GM12878 (cell line): ENCODE measurements around the gene F13A1. TPM values are rescaled to one million over a fixed set of nuclear protein-coding genes. Genes with fewer than 3 reads are reported as not detected.

ENCODE experiments used
- ATAC-seq: fragments of 200-7000 bp; cut with Tn5 transposase; 3 replicates; pipeline ENCODE4 v1.9.1; 2020; ENCODE audit warnings: mild to moderate bottlenecking, moderate library complexity
- BruUV-seq: library from RNA; stranded (reverse); fragments of 400-500 nt; replicated peaks from 2 replicates; lab custom pipeline; 2021; lab: Mats Ljungman, UMichigan
- CTCF ChIA-PET: fragments of 300-600 bp; sonication (Branson Sonifier 250); formaldehyde crosslinking; extraction: SDS; loops from one replicate; lab custom pipeline; 2021; ENCODE audit warnings: inconsistent platforms; lab: Yijun Ruan, JAX
- POLR2A ChIA-PET: fragments of 350-600 bp; formaldehyde crosslinking; extraction: SDS; loops from one replicate; lab custom pipeline; 2021; ENCODE audit warnings: inconsistent platforms; lab: Charles Lee
- RAD21 ChIA-PET: fragments of 300-600 bp; sonication (Branson Sonifier 250); formaldehyde crosslinking; loops from one replicate; lab custom pipeline; 2023; ENCODE audit warnings: antibody characterized with exemption; ENCODE audit not compliant: unreplicated experiment; lab: Charles Lee
- SMC1A ChIA-PET: fragments of 300-600 bp; sonication (Branson Sonifier 250); formaldehyde crosslinking; loops from one replicate; lab custom pipeline; 2023; ENCODE audit not compliant: unreplicated experiment, uncharacterized antibody; lab: Charles Lee
- DNase-seq: peaks from one replicate; pipeline ENCODE4 v3.0.0-alpha.2; 2011; ENCODE audit warnings: low read depth, low spot score
- FAIRE-seq: peaks from 3 replicates; lab custom pipeline; 2011; peaks lifted over from hg19 to GRCh38; lab: Jason Lieb, UNC
- H2AFZ ChIP-seq: 2 replicates; pipeline ENCODE4 v1.6.0; 2011; ENCODE audit warnings: low read depth, low read length, control low read depth; ENCODE audit not compliant: control insufficient read depth
- H3K27ac ChIP-seq: 2 replicates; pipeline ENCODE4 v1.5.1; 2011; ENCODE audit warnings: control low read depth; ENCODE audit not compliant: control insufficient read depth, insufficient read depth
- H3K27me3 ChIP-seq, 2 experiments: replicated peaks in 1 of 2; 2 replicates each; pipeline versions ENCODE4 v1.6.0 to v1.6.1; 2011; ENCODE audit warnings: low read length in 1 of 2; ENCODE audit not compliant: control insufficient read depth in 2 of 2, insufficient read depth in 2 of 2
- H3K36me3 ChIP-seq, 2 experiments: 2 replicates each; pipeline ENCODE4 v1.5.1; 2011; ENCODE audit warnings: low read length in 1 of 2; ENCODE audit not compliant: control insufficient read depth in 2 of 2, insufficient read depth in 2 of 2
- H3K4me1 ChIP-seq: 2 replicates; pipeline ENCODE4 v1.6.1; 2011; ENCODE audit warnings: mild to moderate bottlenecking, low read length, moderate library complexity, mixed read lengths; ENCODE audit not compliant: control insufficient read depth, insufficient read depth
- H3K4me2 ChIP-seq: 2 replicates; pipeline ENCODE4 v1.6.0; 2011; ENCODE audit warnings: control low read depth; ENCODE audit not compliant: control insufficient read depth, insufficient read depth
- H3K4me3 ChIP-seq: fragments of 200-600 bp; sonication (generic); 2 replicates; pipeline ENCODE4 v1.5.1; 2016
- H3K79me2 ChIP-seq: 2 replicates; pipeline ENCODE4 v1.6.0; 2011; ENCODE audit warnings: low read length; ENCODE audit not compliant: control insufficient read depth, insufficient read depth
- H3K9ac ChIP-seq: 2 replicates; pipeline ENCODE4 v1.8.0; 2011; ENCODE audit warnings: low read length, control low read depth, mixed read lengths; ENCODE audit not compliant: control insufficient read depth, insufficient read depth
- H3K9me3 ChIP-seq: replicated peaks from 3 replicates; pipeline ENCODE4 v1.5.1; 2011; ENCODE audit warnings: mild to moderate bottlenecking, low read length; ENCODE audit not compliant: control insufficient read depth, insufficient read depth
- H4K20me1 ChIP-seq: 2 replicates; pipeline ENCODE4 v1.6.0; 2011; ENCODE audit not compliant: control insufficient read depth, insufficient read depth
- CEBPZ ChIP-seq: fragments of 150-350 bp; IDR thresholded peaks from 2 replicates; pipeline ENCODE4 v1.6.1; 2016; ENCODE audit warnings: low read depth, low read length
- E4F1 ChIP-seq: fragments of 450-650 bp; IDR thresholded peaks from 2 replicates; pipeline ENCODE4 v1.6.1; 2018; ENCODE audit warnings: borderline replicate concordance, mild to moderate bottlenecking; ENCODE audit not compliant: partially characterized antibody
- HDGF ChIP-seq: fragments of 450-650 bp; IDR thresholded peaks from 2 replicates; pipeline ENCODE4 v1.6.1; 2016; ENCODE audit warnings: antibody characterized with exemption
- JUNB ChIP-seq: IDR thresholded peaks from 2 replicates; pipeline ENCODE4 v1.6.1; 2016; ENCODE audit warnings: antibody characterized with exemption, mild to moderate bottlenecking
- LARP7 ChIP-seq: fragments of 450-650 bp; IDR thresholded peaks from 2 replicates; pipeline ENCODE4 v1.6.1; 2017; ENCODE audit warnings: mild to moderate bottlenecking
- NFIC ChIP-seq: IDR thresholded peaks from 2 replicates; pipeline ENCODE4 v1.6.1; 2012; ENCODE audit warnings: low read depth, mild to moderate bottlenecking, inconsistent platforms, low read length, moderate library complexity
- SIN3A ChIP-seq: IDR thresholded peaks from 2 replicates; pipeline ENCODE4 v1.6.1; 2012; ENCODE audit warnings: low read depth, low read length, improper control_type of control experiment
- SMAD5 ChIP-seq: IDR thresholded peaks from 2 replicates; pipeline ENCODE4 v1.6.1; 2016; ENCODE audit warnings: antibody characterized with exemption, low read depth
- SP1 ChIP-seq: IDR thresholded peaks from one replicate; pipeline ENCODE4 v1.6.1; 2011; ENCODE audit warnings: low read depth, low read length
- SREBF1 ChIP-seq: IDR thresholded peaks from 2 replicates; pipeline ENCODE4 v1.6.1; 2012; ENCODE audit warnings: mild to moderate bottlenecking, low read length
- SRF ChIP-seq, 2 experiments: IDR thresholded peaks; 2 replicates each; pipeline ENCODE4 v1.6.1; 2011; ENCODE audit warnings: low read depth in 2 of 2, low read length in 2 of 2, mild to moderate bottlenecking in 1 of 2, moderate library complexity in 1 of 2
- TBL1XR1 ChIP-seq: IDR thresholded peaks from 2 replicates; pipeline ENCODE4 v1.6.1; 2012; ENCODE audit warnings: low read depth, low read length, improper control_type of control experiment
- ZBTB4 ChIP-seq: fragments of 450-650 bp; formaldehyde crosslinking; IDR thresholded peaks from 2 replicates; pipeline ENCODE4 v1.4.0; 2022; ENCODE audit warnings: mild to moderate bottlenecking, moderate library complexity
- WGBS: methylation state at CpG from one replicate; pipeline ENCODE4 v1.1.6; 2016; ENCODE audit warnings: low lambda C conversion rate; ENCODE audit not compliant: insufficient replicate concordance, insufficient coverage; ENCODE audit errors: missing lambda C conversion rate; 5-methylcytosine and 5-hydroxymethylcytosine counted together
- in situ Hi-C: fragments of 300-500 bp; cut with MboI; formaldehyde crosslinking; loops from 9 replicates; pipeline ENCODE4 v1.14.3; 2018; ENCODE audit warnings: mixed read lengths
- intact Hi-C: fragments of 100-400 bp; cut with micrococcal nuclease; formaldehyde crosslinking; loops from one replicate; pipeline ENCODE4 v1.14.2; 2022; ENCODE audit not compliant: unreplicated experiment
- polyA plus RNA-seq, 11 experiments: library from polyadenylated mRNA; depleted of rRNA in 4 of 11; unstranded in 6 of 11; stranded (reverse) in 5 of 11; fragments of >200 nt; fragmentation: Nextera tagmentation in 4 of 11; fragmentation: Illumina TruSeq in 1 of 11; extraction: Ambion mirVana in 4 of 11; extraction: Trizol in 1 of 11; gene quantifications; 1 replicate in 1 of 11; 2 replicates in 10 of 11; pipeline versions ENCODE4 v1.2.1 to v1.2.3, GENCODE V29; 2011 to 2016; ENCODE audit warnings: inconsistent platforms in 2 of 11, missing spikeins in 2 of 11, low read depth in 1 of 11
- total RNA-seq, 4 experiments: library from RNA; depleted of rRNA in 3 of 4; stranded (reverse); fragments of >200 nt in 3 of 4; fragmentation: Illumina TruSeq in 1 of 4; extraction: Trizol in 1 of 4; gene quantifications; 2 replicates each; pipeline versions ENCODE4 v1.2.1 to v1.2.3, GENCODE V29; 2013 to 2021

The F13A1 gene
- total and polyA plus RNA-seq, 10 of the 15 experiments (the other 5 are each of a cell fraction or from before 2014, with no cell fraction given) = 0.48 to 1.8 (median 1.0) TPM

GRCh38 chr6:6176127-6176526, 144.3 kb downstream of the F13A1 start (continued):
- TF ChIP-seq CEBPZ = no peak
- TF ChIP-seq ZBTB4 (CRISPR knock-in tag) = no peak
- no peak for TF ChIP-seq SRF (IDR thresholded peaks at IDR 0.05; ENCODE audit: low read depth in 2 of 2, low read length in 2 of 2)
- TF ChIP-seq SMAD5 = no peak
- no peak for TF ChIP-seq HDGF
- no peak for TF ChIP-seq JUNB

- TF ChIP-seq LARP7 (no peak), NFIC (no peak), SP1 (no peak), E4F1 (no peak), SIN3A (no peak), SREBF1 (no peak), TBL1XR1 (no peak)
- H3K9ac ChIP-seq = no peak overlapping the region
- H3K4me3 ChIP-seq = no peak overlapping the region
- intact Hi-C loops = no loop called here
- CTCF ChIA-PET = no interaction called here
- in situ Hi-C loops = no loop called here
- no peak for DNase-seq
- H3K79me2 ChIP-seq = no peaks in the 10 kb centered on the region
- H3K9me3 ChIP-seq = no peaks in the 10 kb centered on the region
- RAD21 ChIA-PET = no interaction called here
- H2AFZ ChIP-seq = no peak overlapping the region
- no peaks in the 10 kb centered on the region for H3K27me3 ChIP-seq
- H3K4me1 ChIP-seq = no peaks in the 10 kb centered on the region
- no peak overlapping the region for H3K4me2 ChIP-seq
- H3K27ac ChIP-seq = no peak overlapping the region
- 60% methylated on average over 1 of the region's 1 CpG for WGBS
- H4K20me1 ChIP-seq = no peaks in the 10 kb centered on the region
- SMC1A ChIA-PET = no interaction called here
- H3K36me3 ChIP-seq = no peaks in the 10 kb centered on the region
- no peak for ATAC-seq
- FAIRE-seq = no peak
- no TSS peak for BruUV-seq
- POLR2A ChIA-PET = no interaction called here
Observed at GRCh38 chr6:6169141-6169540, 151.3 kb downstream of the F13A1 start.
